ENCODE data around the gene CASZ1.
A peak's percentile ranks its signal among the peaks of the same experiment; 100 is the strongest.

The CASZ1 gene

DNA sequence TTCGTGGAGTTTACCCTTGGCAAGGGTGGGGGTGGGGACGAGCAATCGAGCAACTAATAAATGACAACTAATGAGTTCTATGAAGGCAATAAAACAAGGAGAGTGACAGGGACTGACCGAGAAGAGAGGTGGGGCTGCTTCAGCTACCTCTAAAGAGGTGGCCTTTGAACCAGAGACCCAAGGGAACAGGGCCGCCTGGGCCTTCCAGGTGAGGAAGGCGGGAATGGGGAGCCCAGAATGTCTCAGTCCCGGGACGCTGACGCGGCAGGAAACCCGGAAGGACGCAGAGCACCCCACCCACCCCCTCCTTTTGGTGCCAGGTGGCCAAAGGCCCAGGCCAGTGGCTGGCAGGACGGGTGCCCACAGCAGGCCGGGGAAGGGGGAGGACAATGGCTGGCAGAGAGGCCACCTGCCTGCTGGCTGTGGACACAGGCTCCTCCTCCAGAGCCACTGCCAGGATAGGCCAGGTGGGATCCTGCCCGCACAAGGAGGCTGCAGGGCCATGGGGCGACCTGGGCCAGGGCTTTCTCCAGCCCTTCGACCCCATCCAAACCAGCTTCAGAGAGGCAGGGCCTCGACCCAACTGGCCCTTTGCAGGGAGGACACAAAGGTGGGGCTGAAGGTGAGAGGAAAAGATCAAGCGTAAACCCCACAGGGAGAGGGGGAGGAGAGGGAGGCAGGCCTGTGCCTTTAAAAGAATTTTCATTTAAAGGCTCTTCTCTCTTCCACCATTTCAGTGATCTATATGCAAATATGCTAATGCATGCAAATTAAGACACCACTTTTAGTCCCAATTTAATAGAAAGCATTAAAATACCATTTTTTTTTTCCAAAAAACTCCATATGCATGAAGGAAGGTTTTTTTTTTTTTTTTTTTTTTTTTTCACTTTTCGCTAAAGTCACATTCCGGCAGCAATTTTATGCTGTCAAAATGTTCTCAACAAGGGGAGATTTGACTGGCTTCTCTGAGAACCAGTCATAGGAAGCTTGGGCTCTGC is 58.1 kb downstream of the CASZ1 start:
- Mint-ChIP-seq H3K36me3 (ENCODE audit: low read depth) (peaks cover 4% of the 10 kb centered on the region), H3K9me3 (no peaks in the 10 kb centered on the region), H3K4me1 (peaks cover 45% of the 10 kb centered on the region), H3K27ac (peak overlapping the region in 2 of 3 experiments; percentile 59), H3K4me3 (no peak overlapping the region), H3K27me3 (ENCODE audit: low read depth) (peaks cover 51% of the 10 kb centered on the region)
- TF ChIP-seq, protein P1, sequence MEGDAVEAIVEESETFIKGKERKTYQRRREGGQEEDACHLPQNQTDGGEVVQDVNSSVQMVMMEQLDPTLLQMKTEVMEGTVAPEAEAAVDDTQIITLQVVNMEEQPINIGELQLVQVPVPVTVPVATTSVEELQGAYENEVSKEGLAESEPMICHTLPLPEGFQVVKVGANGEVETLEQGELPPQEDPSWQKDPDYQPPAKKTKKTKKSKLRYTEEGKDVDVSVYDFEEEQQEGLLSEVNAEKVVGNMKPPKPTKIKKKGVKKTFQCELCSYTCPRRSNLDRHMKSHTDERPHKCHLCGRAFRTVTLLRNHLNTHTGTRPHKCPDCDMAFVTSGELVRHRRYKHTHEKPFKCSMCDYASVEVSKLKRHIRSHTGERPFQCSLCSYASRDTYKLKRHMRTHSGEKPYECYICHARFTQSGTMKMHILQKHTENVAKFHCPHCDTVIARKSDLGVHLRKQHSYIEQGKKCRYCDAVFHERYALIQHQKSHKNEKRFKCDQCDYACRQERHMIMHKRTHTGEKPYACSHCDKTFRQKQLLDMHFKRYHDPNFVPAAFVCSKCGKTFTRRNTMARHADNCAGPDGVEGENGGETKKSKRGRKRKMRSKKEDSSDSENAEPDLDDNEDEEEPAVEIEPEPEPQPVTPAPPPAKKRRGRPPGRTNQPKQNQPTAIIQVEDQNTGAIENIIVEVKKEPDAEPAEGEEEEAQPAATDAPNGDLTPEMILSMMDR (IDR thresholded peaks at IDR 0.05; ENCODE audit: unreplicated experiment in 3 of 3) = no peak

DNA sequence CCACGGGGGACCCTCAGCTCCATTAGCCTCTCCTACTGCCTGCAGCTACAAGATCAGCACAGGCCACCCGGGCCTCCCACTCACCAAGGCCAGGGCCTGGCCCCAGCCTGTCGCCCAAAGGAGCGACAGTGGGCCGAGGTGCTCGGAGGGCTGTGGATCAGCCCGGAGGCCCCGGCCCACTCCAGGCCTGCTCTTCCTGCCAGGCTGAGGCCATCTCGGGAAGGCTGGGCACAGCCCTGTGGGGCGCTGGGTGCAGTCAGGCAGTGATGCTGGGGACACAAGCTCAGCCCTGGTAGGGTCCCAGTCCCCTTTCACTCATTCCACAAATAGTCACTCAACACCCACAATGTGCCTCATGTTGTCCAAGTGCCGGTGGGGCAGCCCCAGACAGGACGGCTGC is 58.8 kb downstream of the CASZ1 start:
- Mint-ChIP-seq H3K27ac (peak overlapping the region in 2 of 3 experiments; percentile 40 to 59), H3K4me3 (no peak overlapping the region), H3K36me3 (ENCODE audit: low read depth) (peaks cover 4% of the 10 kb centered on the region), H3K4me1 (peaks cover 46% of the 10 kb centered on the region), H3K9me3 (no peaks in the 10 kb centered on the region), H3K27me3 (ENCODE audit: low read depth) (peaks cover 58% of the 10 kb centered on the region)
- TF ChIP-seq, protein P1 (IDR thresholded peaks at IDR 0.05; ENCODE audit: unreplicated experiment in 3 of 3) = no peak

DNA sequence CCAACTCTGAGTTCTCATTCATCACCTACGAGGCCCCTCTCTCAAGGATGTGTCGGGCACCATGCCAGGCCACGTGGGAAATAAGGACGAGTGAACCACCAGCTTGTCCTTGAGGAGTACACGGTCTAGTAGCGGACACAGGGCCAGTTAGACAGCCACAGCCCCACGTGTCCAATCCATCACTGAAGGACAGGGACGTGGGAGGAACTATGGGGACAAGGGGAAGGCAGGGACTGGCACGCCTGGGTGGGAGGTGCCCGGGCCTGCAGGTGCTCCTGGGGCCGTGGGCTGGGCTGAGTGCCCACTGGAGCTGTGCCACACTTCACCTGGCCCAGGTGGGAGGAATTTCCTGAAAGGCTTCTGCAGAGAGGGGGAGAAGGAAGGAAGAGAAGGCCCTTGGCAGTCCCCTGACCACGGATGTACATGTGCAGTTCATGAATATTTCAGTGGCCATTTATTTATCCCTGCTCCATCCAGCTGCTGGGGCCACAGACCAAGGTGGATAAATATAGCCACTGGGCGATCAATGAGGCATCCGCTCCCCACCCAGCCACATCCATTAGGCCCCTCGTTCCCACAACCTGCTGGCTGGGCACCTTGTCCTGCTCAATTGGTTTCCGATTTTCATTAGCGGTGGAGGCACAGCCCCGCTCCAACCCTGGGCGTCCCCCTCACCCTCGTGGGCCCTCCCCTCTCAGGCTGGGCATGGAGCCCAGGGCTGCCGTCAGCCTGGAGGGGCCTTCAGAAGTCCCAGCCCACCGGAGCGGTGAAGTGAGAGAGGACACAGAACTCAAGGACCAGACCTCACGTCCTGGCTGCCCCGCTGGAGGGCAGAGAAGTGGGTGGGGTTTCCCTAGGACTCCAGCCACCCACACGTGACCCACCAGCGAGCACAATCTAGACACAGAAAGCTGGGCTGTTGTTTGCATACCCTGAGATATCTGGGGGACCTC is 59.5 kb downstream of the CASZ1 start:
- H3K27ac Mint-ChIP-seq = peak overlapping the region in 1 of 3 experiments; percentile 35
- peaks cover 41% of the 10 kb centered on the region for H3K4me1 Mint-ChIP-seq

DNA sequence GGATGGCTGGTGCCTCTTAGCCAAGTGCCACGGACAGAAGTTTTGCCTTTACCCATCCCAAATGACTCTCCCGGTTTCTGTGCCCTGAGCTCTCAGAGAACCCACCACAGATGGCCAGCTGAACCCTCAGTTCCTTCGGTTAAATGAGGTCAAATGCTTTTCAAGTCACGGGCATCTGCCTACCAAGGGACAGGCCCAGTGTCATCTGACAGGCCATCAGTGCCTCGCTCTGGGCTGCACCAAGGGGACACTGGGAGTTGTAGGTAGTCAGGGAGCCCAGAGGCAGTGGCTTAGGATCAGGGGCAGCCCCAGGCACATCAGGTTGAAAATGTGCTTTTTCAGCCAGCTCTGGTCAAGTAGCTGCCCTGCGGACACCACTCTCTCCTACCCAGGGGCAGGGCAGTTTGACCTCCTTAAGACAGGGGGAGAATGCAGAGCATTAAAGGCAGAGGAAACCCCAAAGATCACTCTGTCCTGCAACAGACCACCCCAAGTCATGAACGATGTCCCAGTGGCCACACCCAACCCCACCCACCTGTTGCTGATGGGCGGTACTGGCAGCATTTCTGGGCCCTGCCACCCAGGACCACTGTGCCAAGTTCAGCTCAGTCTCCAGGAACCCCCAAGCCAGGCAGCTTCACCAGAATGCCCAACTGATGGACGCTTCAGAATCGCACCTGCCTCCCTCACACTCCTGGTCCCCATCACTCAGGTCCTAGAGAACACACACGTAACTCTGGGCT is 60.7 kb downstream of the CASZ1 start:
- H3K36me3 Mint-ChIP-seq (ENCODE audit: low read depth) = peaks cover 4% of the 10 kb centered on the region
- no peak overlapping the region for H3K27ac Mint-ChIP-seq
- peaks cover 38% of the 10 kb centered on the region for H3K4me1 Mint-ChIP-seq
- H3K27me3 Mint-ChIP-seq (ENCODE audit: low read depth) = peaks cover 48% of the 10 kb centered on the region
- no peaks in the 10 kb centered on the region for H3K9me3 Mint-ChIP-seq
- TF ChIP-seq, protein P1 (IDR thresholded peaks at IDR 0.05; ENCODE audit: unreplicated experiment in 3 of 3) = no peak
- H3K4me3 Mint-ChIP-seq = no peak overlapping the region

More for the DNA sequence above, 59.5 kb downstream of the CASZ1 start:
- Mint-ChIP-seq H3K9me3 (no peaks in the 10 kb centered on the region), H3K4me3 (no peak overlapping the region), H3K27me3 (ENCODE audit: low read depth) (peaks cover 55% of the 10 kb centered on the region), H3K36me3 (ENCODE audit: low read depth) (peaks cover 4% of the 10 kb centered on the region)
- TF ChIP-seq, protein P1 (IDR thresholded peaks at IDR 0.05; ENCODE audit: unreplicated experiment in 3 of 3) = no peak

DNA sequence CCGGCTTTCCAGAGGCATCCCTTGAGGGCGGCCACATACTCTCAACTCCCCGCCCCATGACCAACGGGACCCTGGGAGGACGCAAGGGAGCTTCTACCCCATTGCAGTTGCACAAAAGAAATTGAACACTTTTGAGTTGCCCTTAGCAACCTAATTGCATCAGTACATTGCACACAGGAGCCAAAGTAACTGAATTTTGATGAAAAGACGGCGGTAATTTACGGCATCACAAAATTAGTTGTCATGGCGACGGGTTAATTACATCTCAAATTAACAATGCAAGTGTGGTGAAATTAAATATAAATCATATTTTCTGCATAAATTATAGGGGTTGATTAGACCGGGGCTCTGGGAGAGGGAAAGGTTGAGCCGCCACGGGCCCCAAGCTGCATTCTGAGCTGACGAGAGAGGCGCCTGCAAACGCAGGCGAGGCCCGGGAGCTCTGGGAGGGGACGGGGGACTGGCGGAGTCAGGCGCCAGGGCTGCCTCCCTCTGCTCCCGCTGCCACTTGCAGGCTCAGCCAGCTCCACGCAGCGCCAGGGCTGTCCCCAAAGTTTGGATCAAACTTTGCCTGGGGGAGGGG is 61.4 kb downstream of the CASZ1 start:
- peaks cover 34% of the 10 kb centered on the region for H3K4me1 Mint-ChIP-seq
- H3K9me3 Mint-ChIP-seq = no peaks in the 10 kb centered on the region
- no peak overlapping the region for H3K4me3 Mint-ChIP-seq
- H3K36me3 Mint-ChIP-seq (ENCODE audit: low read depth) = no peaks in the 10 kb centered on the region
- H3K27me3 Mint-ChIP-seq (ENCODE audit: low read depth) = peaks cover 55% of the 10 kb centered on the region
- H3K27ac Mint-ChIP-seq = peak overlapping the region in 2 of 3 experiments; percentile 2 to 34
- TF ChIP-seq, protein P1 (IDR thresholded peaks at IDR 0.05; ENCODE audit: unreplicated experiment in 3 of 3) = no peak

All from nephron (organoid).